ENCODE results near the gene ABCA5.
A peak's percentile ranks its signal among the peaks of the same experiment; 100 is the strongest.
"Not testable (repeated sequence)": the region's sequence is repeated elsewhere in the genome, so short reads cannot be mapped to it uniquely, and the experiment has no call there.

The ABCA5 gene

GRCh38 chr17:69333561-69333960, 6.6 kb upstream of the ABCA5 start:
- DNase-seq: no peak

GRCh38 chr17:69331756-69332155, 4.8 kb upstream of the ABCA5 start:
- DNase-seq: no peak

GRCh38 chr17:69326377-69327059, 415 bp downstream of the ABCA5 start:
- DNase-seq: peak in 8 of 58 donors; percentile 13 to 52 (median 42)

- no peak for DNase-seq
Measured at GRCh38 chr17:69325518-69326376, 1.2 kb downstream of the ABCA5 start.

- DNase-seq: no peak
Measured at GRCh38 chr17:69323806-69324205, 3.1 kb downstream of the ABCA5 start.

GRCh38 chr17:69320908-69321238, 6.1 kb downstream of the ABCA5 start:
- no peak for DNase-seq

GRCh38 chr17:69320210-69320907, 6.6 kb downstream of the ABCA5 start:
- DNase-seq: no peak

- DNase-seq: no peak
Measured at GRCh38 chr17:69317625-69318024, 9.3 kb downstream of the ABCA5 start.

GRCh38 chr17:69314246-69315065, 12.5 kb downstream of the ABCA5 start:
- no peak for DNase-seq

- no peak for DNase-seq
Measured at GRCh38 chr17:69305177-69305576, 21.8 kb downstream of the ABCA5 start.

- DNase-seq: no peak
Measured at GRCh38 chr17:69302682-69303081, 24.3 kb downstream of the ABCA5 start.

- DNase-seq: no peak
Measured at GRCh38 chr17:69300222-69300621, 26.7 kb downstream of the ABCA5 start.

GRCh38 chr17:69298120-69298722, 28.7 kb downstream of the ABCA5 start:
- not testable (repeated sequence) for DNase-seq

- no peak for DNase-seq
Measured at GRCh38 chr17:69287168-69287567, 39.8 kb downstream of the ABCA5 start.

- no peak for DNase-seq
Measured at GRCh38 chr17:69286257-69286656, 40.7 kb downstream of the ABCA5 start.

GRCh38 chr17:69284646-69285045, 42.3 kb downstream of the ABCA5 start:
- no peak for DNase-seq

GRCh38 chr17:69282002-69282401, 44.9 kb downstream of the ABCA5 start:
- no peak for DNase-seq

GRCh38 chr17:69276279-69276678, 50.7 kb downstream of the ABCA5 start:
- not testable (repeated sequence) for DNase-seq

- no peak for DNase-seq
Measured at GRCh38 chr17:69275751-69276150, 51.2 kb downstream of the ABCA5 start.

GRCh38 chr17:69271023-69271422, 55.9 kb downstream of the ABCA5 start:
- DNase-seq: no peak

All from anterior cingulate cortex (tissue), 58 donors.